NCI-H345 (cell line): ENCODE measurements around the gene NKAP.
A peak's percentile ranks its signal among the peaks of the same experiment; 100 is the strongest.
"Not testable (repeated sequence)": the region's sequence is repeated elsewhere in the genome, so short reads cannot be mapped to it uniquely, and the experiment has no call there.

ENCODE experiments used
- DNase-seq: peaks from one replicate; lab custom pipeline; 2025; lab: John Stamatoyannopoulos, UW

The NKAP gene

DNA sequence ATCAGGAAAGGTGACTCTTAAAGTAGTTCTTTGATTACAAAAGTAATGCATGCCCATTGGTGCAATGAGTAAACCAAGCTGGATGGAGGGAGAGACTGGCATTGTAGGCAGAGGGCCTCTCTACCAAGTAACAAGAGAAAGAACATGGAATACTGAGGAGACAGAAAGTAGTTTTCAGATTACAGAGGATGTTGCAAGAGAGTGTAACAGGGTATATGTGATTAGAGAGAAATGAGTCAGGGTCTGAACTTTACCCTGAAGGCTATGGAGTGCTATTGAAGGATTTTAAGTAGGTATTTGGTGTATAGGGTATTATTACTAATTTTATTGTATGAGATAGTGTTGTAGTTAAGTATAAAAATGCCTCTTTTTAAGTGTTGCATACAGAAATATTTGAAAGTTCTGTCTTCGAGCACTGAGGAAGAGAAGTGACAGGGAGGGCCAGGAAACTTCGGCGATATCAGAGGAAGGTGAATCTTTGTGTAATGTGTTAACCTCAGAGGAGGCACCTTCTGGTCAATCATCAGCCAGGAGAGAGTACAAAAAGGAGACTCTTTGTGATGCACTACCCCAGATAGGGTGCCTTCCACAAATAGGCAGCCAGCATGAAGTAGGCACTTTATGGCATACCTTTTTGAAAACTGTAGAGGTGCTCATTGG, 8.2 kb downstream of the NKAP start:
- DNase-seq = no peak

DNA sequence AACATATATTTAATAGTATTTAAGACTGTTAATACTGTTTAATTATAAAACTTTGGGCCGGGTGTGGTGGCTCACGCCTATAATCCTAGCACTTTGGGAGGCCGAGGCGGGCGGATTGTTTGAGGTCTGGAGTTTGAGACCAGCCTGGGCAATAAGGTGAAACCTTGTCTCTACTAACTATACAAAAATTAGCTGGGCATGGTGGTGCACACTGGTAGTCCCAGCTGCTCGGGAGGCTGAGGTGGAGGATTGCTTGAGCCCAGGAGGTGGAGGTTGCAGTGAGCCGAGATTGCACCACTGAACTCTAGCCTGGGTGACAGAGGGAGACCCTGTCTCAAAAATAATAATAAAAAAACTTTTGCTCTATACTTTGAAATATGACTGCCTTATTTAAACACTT, 21.2 kb downstream of the NKAP start:
- DNase-seq = not testable (repeated sequence)

DNA sequence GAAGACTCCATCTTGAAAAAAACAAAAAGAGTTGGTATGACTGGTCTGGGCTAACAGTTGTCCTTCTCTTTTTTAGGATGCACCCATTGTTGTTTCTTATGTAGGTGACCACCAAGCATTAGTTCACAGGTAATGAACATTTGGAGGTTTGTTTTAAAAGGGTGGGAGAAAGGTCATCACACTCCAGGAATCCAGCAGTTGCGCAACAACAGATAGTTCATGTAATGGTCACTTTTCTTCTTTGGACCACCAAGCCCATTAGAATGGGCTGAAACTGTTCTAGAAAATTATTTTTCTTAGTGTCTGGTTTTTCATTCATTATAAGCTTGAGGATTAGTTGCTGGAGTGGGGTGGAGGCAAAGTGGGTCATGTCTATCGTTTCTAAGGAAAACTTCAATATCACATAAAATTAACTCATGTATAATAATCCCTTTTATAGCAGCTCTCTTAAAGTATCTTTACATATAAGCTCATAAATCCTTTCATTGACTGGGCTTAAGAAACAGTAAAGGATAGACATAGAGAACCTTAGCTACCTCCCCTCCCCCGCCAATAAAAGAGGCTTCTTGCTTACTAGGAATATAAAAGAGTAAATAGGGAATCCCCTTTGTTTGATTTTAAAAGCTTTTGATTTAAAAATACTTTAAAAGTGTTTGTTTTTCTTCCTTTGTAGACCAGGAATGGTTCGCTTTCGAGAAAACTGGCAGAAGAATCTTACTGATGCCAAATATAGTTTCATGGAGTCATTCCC, 23.5 kb downstream of the NKAP start:
- no peak for DNase-seq

DNA sequence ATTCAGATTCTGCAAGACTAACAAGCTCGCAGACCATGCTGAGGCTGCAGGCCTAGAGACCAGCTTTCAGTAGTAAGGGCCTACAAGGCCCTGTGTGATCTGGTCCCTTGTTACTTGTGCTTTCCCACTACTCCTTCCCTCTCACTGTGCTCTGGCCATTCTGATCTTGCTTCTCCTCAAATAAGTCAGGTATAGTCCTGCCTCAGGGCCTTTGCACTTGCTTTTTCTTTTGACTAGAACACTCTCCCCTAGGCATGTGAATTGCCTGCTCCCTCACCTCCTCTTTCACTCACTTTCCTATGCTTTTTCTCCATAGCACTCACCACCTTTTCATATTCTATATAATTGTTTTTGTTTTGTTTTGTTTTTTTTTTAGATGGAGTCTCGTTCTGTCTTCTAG, 25.7 kb downstream of the NKAP start:
- no peak for DNase-seq

DNA sequence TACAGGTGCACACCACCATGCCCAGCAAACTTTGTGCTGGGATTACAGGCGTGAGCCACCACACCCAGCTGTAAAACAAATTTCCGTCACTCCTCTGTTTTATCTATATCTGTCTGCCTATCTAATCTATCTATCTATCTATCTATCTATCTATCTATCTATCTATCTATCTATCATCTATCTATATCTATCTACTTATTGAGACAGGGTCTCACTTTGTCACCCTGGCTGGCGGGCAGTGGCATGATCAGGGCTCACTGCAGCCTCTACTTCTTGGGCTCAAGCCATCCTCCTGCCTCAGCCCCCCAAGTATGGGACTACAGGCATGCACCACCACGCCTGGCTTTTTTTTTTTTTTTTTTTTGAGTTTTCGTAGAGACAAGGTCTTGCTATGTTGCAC, 27.2 kb downstream of the NKAP start:
- DNase-seq = no peak

DNA sequence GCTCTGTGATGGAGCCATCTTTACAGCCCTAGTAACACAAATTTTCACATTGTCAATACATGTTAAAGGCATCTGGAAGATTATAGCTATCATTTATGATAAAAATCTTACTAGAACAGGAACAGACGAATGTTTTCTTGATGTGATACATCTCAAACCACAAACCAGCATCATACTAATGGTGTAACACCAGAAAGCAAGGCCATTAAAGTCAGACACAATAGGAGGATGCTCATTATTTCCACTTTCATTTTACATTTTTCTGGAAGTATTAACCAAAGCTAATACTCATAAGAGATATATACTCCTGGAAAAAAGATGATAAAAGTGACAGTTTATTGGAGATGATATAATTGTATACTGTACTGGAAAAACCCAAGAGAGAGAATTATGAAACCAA, 42.6 kb downstream of the NKAP start:
- no peak for DNase-seq

DNA sequence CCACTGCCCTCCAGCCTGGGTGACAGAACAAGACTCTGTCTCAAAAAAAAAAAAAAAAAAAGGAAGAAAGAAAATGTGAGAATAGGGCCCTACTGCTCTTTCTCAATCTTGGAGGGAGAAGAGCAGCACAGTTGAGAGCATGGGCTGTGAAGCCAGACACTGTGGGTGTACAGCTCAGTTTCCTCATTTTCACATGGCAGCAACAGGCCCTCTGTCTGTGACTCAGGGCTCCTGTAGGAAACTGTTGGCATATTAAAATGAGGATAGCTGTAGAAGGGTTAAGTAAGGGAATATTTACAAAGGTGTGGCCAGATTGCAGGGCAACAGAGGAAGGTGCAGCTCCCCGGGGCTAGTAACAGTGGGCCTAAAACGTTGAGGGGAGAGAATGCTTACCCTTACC, 44.4 kb downstream of the NKAP start:
- DNase-seq = no peak

DNA sequence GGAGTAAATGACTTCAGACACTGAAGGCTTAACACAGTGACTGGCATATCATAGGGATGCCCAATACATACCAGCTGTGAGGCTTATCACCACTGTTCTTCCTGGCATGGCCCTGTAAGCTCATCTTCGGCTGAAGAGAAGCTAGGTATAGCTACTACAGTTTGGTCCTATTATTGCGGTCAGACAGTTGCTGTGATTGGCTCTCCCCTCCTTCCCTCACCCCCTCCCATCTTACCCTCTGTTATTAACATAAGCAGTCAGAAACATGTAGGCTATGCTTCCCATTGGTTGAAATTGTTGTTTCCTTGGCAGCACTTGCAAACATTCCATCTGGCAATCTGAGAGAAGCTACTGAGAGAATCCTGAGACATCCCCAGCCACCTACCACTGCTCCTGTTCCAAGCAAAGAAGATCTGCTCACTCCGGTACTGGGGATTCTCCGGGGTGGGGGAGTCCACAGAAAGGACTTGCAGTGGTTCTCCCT, 47.7 kb downstream of the NKAP start, which contains the start of gene AKAP14:
Gene AKAP14 (plus strand): TSS at position 51 of the 484 bp plus-strand sequence. CDS start 7,331 bp downstream, outside the sequence.
- DNase-seq = no peak

DNA sequence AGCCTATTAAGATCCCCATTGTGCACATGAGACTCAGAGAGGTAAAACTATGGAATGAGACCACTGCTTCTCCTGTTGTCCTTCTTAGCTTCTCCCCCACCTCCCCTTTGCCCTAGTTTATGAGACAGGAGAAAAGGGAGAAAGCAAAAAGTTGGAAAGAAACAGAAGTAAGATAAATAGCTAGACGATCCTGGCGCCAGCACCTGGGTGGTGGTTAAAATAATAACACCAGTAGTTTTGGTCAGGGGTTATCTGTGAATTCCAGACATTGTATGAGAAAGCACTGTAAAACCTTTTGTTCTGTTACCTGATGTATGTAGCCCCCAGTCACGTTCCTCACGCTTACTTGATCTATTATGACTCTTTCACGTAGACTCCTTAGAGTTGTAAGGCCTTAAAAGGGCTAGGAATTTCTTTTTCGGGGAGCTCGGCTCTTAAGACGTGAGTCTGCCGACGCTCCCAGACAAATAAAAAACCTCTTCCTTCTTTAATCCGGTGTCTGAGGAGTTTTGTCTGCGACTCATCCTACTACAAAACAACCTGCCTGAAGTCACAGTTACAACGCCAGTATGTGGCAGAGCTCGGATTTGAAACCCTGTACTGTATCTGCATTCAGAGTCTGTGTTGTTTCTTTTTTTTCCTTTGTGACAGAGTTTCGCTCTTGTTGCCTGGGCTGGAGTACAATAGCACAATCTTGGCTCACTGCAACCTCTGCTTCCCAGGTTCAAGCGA, 51.4 kb downstream of the NKAP start:
- not testable (repeated sequence) for DNase-seq

DNA sequence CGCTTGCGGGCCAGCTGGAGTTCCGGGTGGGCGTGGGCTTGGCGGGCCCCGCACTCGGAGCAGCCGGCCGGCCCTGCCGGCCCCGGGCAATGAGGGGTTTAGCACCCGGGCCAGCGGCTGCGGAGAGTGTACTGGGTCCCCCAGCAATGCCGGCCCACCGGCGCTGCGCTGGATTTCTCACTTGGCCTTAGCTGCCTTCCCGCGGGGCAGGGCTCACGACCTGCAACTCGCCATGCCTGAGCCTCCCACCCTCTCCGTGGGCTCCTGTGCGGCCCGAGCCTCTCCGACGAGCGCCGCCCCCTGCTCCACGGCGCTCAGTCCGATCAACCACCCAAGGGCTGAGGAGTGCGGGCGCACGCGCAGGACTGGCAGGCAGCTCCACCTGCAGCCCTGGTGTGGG, 52.9 kb downstream of the NKAP start:
- DNase-seq = not testable (repeated sequence)

DNA sequence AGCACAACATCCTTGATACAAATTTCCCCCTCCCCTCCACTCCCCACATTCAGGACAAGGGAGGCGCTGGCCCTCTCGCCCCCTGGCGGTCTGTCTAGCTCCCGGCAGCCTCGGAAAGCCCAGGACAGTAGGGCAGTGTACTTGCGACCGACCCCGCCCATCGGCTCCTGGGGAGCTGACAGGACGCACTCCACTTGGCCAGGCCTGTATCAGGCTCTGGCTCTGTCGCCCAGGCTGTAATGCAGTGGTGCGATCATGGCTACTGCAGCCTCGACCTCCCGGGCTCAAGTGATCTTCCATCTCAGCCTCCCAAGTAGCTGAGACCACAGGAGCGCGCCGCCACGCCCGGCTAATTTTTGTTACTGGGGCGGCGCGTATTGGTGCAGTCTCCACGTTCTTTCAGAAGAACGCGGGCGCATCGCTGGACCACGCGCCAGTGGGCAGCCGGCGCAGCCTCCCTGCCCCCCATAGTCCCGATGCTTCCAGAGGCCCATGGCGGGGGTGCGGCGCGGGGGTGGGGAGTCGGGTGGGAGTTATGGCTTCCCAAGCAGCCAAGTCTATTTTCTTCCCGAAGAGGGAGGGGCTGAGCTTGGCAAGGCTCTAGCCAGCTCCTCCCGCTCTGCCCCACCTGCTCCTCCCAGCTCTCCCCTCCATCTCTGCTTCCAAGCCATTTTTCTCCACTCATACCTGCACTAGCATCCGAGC, 55.7 kb downstream of the NKAP start:
- peak; percentile 79 for DNase-seq

DNA sequence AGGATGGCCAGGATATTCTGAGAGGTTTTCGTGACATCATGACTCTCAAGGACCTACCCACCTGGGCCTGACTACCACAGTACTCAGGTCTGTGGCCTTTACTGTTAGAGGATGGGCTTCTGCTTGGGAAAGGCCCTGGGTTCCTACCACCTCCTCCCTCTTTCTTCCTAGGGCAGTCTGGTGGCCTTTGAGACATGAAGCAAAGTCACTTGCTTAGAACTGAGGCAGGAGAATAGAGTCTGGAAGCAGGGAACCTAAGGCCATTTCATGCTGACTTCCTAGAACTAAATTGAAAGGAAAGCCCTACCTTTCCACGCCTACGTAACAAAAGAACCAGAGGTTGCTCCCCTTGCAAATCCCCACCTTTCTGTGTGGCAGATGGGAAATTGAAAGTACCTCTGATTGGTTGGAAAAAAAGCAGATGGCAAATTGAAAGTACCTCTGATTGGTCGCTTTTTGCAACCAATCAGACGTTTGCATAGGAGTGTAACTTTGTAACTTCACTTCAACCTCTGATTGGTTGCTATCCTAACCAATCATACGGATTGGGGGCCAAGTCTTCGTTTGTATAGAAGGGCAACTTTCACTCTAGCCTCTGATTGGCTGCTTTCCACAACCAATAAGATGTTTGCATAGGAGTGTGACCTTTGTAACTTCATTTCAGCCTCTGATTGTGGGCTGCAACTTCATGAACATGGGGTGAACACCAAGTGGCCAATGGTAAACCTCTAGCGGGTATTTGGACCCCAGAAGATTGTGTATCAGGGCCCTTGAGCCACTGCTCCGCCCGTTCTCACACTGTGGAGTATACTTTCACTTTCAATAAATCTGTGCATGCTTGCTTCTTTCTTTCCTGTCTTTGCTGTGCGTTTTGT, 57.8 kb downstream of the NKAP start:
- no peak for DNase-seq

DNA sequence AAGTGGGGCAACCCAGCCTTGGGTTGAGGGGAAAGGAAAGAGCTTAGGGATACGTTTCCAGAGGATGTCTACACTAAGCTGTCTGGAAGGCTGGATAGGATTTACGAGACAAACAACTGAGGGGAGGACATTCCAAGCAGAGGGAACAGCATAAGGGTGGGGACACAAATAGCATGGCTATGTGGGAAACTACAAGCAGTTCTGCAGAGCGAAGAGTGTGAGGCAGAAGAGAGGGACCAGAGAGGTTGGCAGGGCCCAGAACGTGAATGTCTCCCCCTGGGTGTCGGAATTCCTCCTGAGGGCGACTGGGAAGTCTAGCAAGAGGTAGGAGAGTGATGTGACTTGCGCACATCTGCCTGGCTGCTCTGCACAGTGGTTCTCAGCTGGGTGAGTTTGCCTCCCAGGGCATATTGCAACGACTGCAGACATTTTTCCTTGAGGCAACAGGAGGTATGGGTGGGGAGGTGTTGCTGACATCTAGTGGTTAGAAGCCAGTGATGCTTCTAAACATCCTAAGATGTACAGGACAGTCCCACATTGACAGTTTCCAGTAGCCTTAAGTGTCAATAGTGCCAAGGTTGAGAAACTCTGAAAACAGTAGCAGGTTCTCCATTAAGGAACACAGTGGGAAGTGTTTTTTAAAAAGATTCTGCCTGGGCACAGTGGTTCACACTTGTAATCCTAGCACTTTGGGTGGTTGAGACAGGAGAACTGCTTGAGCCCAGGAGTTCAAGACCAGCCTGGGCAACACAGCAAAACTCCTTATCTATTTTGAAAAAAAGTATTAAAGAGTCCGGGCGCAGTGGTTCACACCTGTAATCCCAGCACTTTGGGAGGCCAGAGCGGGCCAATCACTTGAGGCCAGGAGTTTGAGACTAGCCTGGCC, 62.8 kb downstream of the NKAP start:
- DNase-seq = peak; percentile 27

DNA sequence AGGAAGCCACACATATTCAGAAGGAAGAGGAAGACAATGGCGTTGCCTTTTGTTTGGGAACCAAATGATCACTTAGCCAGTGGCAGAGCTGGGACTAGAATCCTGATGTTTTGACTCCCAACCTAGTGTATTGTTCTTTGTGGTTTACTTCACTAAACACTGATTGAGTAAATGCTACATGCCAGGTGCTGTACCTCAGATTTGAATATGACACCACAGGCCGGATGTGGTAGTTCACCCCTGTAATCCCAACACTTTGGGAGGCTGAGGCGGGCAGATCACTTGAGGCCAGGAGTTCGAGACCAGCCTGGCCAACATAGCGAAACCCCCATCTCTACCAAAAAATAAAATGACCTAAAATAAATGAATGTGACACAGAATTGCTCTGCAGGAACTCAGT, 63.5 kb downstream of the NKAP start:
- DNase-seq = no peak

DNA sequence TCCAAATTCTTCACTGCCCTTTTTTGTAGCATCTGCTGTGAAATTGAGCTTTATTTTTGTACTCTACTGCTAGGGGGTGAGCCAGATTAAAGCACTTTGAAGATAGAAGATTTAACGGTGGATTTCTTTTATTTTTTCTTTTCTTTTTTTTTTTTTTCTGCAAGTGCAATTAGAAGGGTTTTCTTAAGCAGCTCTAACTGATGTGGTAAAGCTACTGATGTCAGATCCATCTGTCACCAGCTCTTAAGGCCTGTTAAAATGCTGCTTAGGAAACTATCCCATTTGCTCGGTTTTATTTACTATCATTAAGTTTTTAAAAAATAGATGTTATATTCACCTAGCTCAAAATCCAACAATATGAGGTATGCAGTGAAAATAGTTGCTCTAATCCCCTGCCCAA, 64.8 kb downstream of the NKAP start:
- no peak for DNase-seq

DNA sequence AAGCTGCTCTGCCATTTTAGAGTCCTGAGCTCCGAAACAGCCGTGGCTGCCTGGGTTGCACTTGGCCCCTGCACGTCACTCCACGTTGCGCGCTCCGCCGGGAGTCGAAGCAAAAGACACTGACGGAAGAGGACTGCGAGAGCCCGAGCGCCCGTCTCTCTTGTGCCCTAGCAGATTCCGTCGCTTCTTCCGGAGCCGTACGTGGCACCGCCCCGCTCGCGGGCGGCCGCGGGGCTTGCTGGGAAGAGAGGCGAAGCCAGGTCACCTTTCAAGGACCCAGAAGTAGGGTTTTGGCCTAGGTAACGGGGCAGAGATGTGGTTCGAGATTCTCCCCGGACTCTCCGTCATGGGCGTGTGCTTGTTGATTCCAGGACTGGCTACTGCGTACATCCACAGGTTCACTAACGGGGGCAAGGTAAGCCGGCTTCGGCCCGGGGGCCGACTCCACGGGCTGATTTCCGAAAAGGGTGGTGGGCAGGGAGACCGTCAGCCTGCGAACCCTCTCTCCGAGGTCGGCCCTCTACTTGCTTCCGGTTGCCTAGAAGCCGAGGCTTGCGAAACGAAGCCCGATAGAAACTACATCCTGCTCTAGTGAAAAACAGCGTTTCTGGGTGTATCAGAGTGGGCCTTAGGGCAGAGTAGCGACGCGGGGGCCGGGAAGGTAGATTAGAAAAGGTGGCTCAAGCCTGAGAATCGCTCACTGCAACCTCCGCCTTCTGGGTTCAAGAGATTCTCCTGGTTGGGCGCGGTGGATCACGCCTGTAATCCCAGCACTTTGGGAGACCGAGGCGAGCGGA, 71.8 kb downstream of the NKAP start, which contains the start of the genes NDUFA1 and RNF113A:
Gene NDUFA1 (plus strand): TSS at position 234 of the 797 bp plus-strand sequence. CDS start 80 bp downstream, at position 314.
Gene RNF113A (minus strand): TSS at position 135 of the 797 bp plus-strand sequence. CDS start 120 bp downstream, at position 15.
- DNase-seq = peak; percentile 90

DNA sequence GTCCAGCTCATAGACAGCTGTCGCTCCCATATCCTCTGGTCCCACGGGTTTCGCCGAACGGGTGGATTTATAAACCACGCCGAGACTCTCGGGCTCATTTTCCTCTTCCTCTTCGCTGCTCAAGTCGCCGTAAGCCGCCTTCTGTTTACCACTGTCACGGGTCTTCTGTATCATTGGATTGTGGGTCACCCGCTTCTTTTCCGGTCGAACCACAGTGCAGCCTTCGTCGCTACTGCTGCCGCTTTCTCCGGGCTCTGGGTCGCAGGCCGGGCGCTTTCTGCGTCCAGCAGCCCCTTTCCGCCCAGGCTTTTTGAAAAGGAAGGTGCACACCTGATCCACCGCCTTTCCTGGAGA, 72.3 kb downstream of the NKAP start:
- peak; percentile 21 for DNase-seq
